ENCODE data around the gene GPR108. TPM values are rescaled to one million over a fixed set of nuclear protein-coding genes. Genes with fewer than 3 reads are reported as not detected.
"Not testable (repeated sequence)": the region's sequence is repeated elsewhere in the genome, so short reads cannot be mapped to it uniquely, and the experiment has no call there.

Gene GPR108
- total RNA-seq, 2 donors from 2014 or later: 61.4 to 67.2 TPM

GRCh38 chr19:6711078-6711361 is 26.4 kb downstream of the GPR108 start:
- Mint-ChIP-seq H3K36me3 (ENCODE audit: low read depth) (no peaks in the 10 kb centered on the region), H3K4me1 (peaks cover 9% of the 10 kb centered on the region), H3K27ac (no peak overlapping the region), H3K4me3 (peak overlapping the region; percentile 49), H3K9me3 (no peaks in the 10 kb centered on the region), H3K27me3 (ENCODE audit: insufficient read depth) (peaks cover 40% of the 10 kb centered on the region)
- TF ChIP-seq CTCF (conservative IDR thresholded peaks at IDR 0.05): no peak
- H3K27me3 ChIP-seq (ENCODE audit: control insufficient read depth, insufficient read depth, low read length, poor library complexity, severe bottlenecking): peaks cover 10% of the 10 kb centered on the region
- H3K9ac ChIP-seq (ENCODE audit: extremely low read depth, low read length, poor library complexity, severe bottlenecking): no peak overlapping the region
- H3K36me3 ChIP-seq (ENCODE audit: control insufficient read depth, insufficient read depth, low read length): no peaks in the 10 kb centered on the region
- no peaks in the 10 kb centered on the region for H3K4me1 ChIP-seq (ENCODE audit: control insufficient read depth, insufficient read depth, low read length)
- H3K4me3 ChIP-seq (ENCODE audit: low read length): no peak overlapping the region
- no peaks in the 10 kb centered on the region for H3K9me3 ChIP-seq (ENCODE audit: control insufficient read depth, low read length)
- DNase-seq: no peak
- H3K27ac ChIP-seq (ENCODE audit: low read depth, low read length): no peak overlapping the region
- 68 to 76% methylated on average over 8 to 9 of the region's 9 CpGs for WGBS, 2 experiments (ENCODE audit: insufficient coverage in 1 of 2, insufficient read length in 1 of 2)

- Histone ChIP-seq H3K27me3 (ENCODE audit: control insufficient read depth, insufficient read depth, low read length, poor library complexity, severe bottlenecking) (peaks cover 10% of the 10 kb centered on the region), H3K4me3 (ENCODE audit: low read length) (no peak overlapping the region), H3K36me3 (ENCODE audit: control insufficient read depth, insufficient read depth, low read length) (no peaks in the 10 kb centered on the region), H3K9ac (ENCODE audit: extremely low read depth, low read length, poor library complexity, severe bottlenecking) (no peak overlapping the region), H3K9me3 (ENCODE audit: control insufficient read depth, low read length) (no peaks in the 10 kb centered on the region), H3K4me1 (ENCODE audit: control insufficient read depth, insufficient read depth, low read length) (no peaks in the 10 kb centered on the region), H3K27ac (ENCODE audit: low read depth, low read length) (no peak overlapping the region)
- Mint-ChIP-seq H3K36me3 (ENCODE audit: low read depth) (no peaks in the 10 kb centered on the region), H3K4me1 (peaks cover 9% of the 10 kb centered on the region), H3K4me3 (peak overlapping the region; percentile 49), H3K27ac (no peak overlapping the region), H3K9me3 (no peaks in the 10 kb centered on the region), H3K27me3 (ENCODE audit: insufficient read depth) (peaks cover 40% of the 10 kb centered on the region)
- peak; percentile 71 for TF ChIP-seq CTCF (conservative IDR thresholded peaks at IDR 0.05)
- peak; percentile 78 for DNase-seq
- 26 to 52% methylated on average over 13 to 30 of the region's 30 CpGs for whole genome bisulfite sequencing, 2 experiments (ENCODE audit: insufficient coverage in 1 of 2, insufficient read length in 1 of 2)
Measured at GRCh38 chr19:6710273-6711077, 26.9 kb downstream of the GPR108 start.

- peak overlapping the region; percentile 49 for H3K4me3 Mint-ChIP-seq
- H3K27ac Mint-ChIP-seq: no peak overlapping the region
- H3K36me3 Mint-ChIP-seq (ENCODE audit: low read depth): no peaks in the 10 kb centered on the region
- TF ChIP-seq CTCF (conservative IDR thresholded peaks at IDR 0.05): no peak
- Histone ChIP-seq H3K9me3 (ENCODE audit: control insufficient read depth, low read length) (no peaks in the 10 kb centered on the region), H3K27me3 (ENCODE audit: control insufficient read depth, insufficient read depth, low read length, poor library complexity, severe bottlenecking) (peaks cover 10% of the 10 kb centered on the region), H3K27ac (ENCODE audit: low read depth, low read length) (no peak overlapping the region), H3K4me3 (ENCODE audit: low read length) (no peak overlapping the region), H3K36me3 (ENCODE audit: control insufficient read depth, insufficient read depth, low read length) (no peaks in the 10 kb centered on the region), H3K9ac (ENCODE audit: extremely low read depth, low read length, poor library complexity, severe bottlenecking) (no peak overlapping the region), H3K4me1 (ENCODE audit: control insufficient read depth, insufficient read depth, low read length) (no peaks in the 10 kb centered on the region)
- H3K4me1 Mint-ChIP-seq: peaks cover 9% of the 10 kb centered on the region
- no peak for DNase-seq
- no peaks in the 10 kb centered on the region for H3K9me3 Mint-ChIP-seq
- WGBS, 2 experiments (ENCODE audit: insufficient coverage in 1 of 2, insufficient read length in 1 of 2): 42 to 70% methylated on average over 9 to 14 of the region's 14 CpGs
- H3K27me3 Mint-ChIP-seq (ENCODE audit: insufficient read depth): peaks cover 40% of the 10 kb centered on the region
Measured at GRCh38 chr19:6709549-6709948, 27.8 kb downstream of the GPR108 start.

GRCh38 chr19:6708913-6709312 is 28.5 kb downstream of the GPR108 start:
- not testable (repeated sequence) for H3K27ac Mint-ChIP-seq, H3K4me3 Mint-ChIP-seq
- WGBS, 2 experiments (ENCODE audit: insufficient coverage in 1 of 2, insufficient read length in 1 of 2): 92 to 96% methylated on average over 5 to 12 of the region's 12 CpGs

More at GRCh38 chr19:6708913-6709312, 28.5 kb downstream of the GPR108 start:
- H3K9me3 Mint-ChIP-seq; H3K36me3 Mint-ChIP-seq (ENCODE audit: low read depth); DNase-seq; H3K9ac ChIP-seq (ENCODE audit: extremely low read depth, low read length, poor library complexity, severe bottlenecking); H3K27me3 ChIP-seq (ENCODE audit: control insufficient read depth, insufficient read depth, low read length, poor library complexity, severe bottlenecking); H3K9me3 ChIP-seq (ENCODE audit: control insufficient read depth, low read length); H3K4me1 ChIP-seq (ENCODE audit: control insufficient read depth, insufficient read depth, low read length); H3K4me1 Mint-ChIP-seq; H3K36me3 ChIP-seq (ENCODE audit: control insufficient read depth, insufficient read depth, low read length); H3K27ac ChIP-seq (ENCODE audit: low read depth, low read length); H3K4me3 ChIP-seq (ENCODE audit: low read length): not testable (repeated sequence)
- H3K27me3 Mint-ChIP-seq (ENCODE audit: insufficient read depth): peaks cover 40% of the 10 kb centered on the region
